T-helper 2 cell (primary cell): ENCODE measurements around the gene ARHGAP27.
"Not testable (repeated sequence)": the region's sequence is repeated elsewhere in the genome, so short reads cannot be mapped to it uniquely, and the experiment has no call there.

Experiments used
- DNase-seq, 5 experiments: peaks; one replicate each; pipeline versions ENCODE4 v3.0.0 to v3.0.0-alpha.2; 2012 to 2022

The ARHGAP27 gene

DNA sequence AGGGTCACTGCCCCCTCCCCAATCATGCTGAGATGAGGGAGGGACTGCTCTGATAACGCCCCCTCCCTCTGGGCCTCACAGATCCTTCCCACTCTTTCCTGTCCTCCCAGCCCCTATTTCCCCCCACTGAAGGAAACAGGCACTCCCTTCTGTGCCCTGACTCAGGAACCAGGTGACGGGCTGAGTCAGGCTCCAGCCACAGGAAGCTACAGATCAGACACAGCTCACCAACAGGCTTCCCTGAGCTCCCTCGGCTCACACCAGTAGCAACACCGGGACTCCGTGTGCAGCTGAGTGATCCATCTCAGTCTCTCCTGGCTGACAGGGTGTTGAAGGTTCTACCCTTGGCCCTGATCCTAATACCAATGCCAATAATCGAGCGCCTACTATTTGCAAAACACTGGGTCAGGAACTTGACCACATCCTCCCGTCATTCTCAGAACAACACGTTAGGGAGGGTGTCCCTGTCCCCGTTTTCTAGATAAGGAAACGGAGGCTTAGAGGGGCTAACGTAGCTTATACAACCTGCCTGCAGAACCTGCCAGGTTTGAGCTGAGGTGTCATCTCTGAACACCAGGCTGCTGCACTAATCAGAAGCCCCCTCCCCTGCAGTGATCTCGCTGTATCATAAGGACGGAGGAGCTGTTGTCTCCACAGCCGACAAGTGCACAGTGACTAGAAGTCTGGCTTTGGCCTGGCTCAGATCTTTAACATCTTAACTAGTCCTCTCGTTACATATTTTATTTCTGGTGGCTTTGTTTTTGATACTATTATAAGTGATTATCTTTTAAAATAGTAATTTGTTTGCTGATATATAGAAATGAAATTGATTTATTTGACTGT, 13.5 kb upstream of the ARHGAP27 start:
- peak in 1 of 5 experiments; percentile 52 for DNase-seq

- DNase-seq = not testable (repeated sequence)
Measured at GRCh38 chr17:45444856-45445820, 12.5 kb upstream of the ARHGAP27 start.

DNA sequence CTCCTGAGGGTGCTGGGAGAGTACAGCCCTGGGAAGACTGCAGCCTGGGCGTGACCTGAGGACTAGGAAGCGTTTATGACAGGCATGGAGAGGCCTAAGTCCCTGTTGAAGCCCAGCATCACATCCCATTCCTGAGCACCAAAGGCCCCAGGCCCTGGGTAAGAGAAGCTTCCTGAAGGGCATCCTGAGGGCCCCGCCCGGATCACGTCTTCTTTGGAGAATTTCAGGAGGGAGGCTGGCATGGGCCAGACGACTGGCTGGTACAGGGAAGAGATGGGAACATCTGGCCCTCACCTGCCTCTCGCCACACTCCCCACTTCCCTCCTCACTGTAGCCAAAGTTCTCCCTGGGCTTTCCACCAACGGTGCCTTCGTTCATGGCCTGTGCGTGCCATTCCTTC, 11.6 kb upstream of the ARHGAP27 start:
- not testable (repeated sequence) for DNase-seq

GRCh38 chr17:45443371-45444260, 10.9 kb upstream of the ARHGAP27 start:
- DNase-seq = not testable (repeated sequence)

- no peak for DNase-seq
Measured at GRCh38 chr17:45441526-45442310, 9.0 kb upstream of the ARHGAP27 start.

DNA sequence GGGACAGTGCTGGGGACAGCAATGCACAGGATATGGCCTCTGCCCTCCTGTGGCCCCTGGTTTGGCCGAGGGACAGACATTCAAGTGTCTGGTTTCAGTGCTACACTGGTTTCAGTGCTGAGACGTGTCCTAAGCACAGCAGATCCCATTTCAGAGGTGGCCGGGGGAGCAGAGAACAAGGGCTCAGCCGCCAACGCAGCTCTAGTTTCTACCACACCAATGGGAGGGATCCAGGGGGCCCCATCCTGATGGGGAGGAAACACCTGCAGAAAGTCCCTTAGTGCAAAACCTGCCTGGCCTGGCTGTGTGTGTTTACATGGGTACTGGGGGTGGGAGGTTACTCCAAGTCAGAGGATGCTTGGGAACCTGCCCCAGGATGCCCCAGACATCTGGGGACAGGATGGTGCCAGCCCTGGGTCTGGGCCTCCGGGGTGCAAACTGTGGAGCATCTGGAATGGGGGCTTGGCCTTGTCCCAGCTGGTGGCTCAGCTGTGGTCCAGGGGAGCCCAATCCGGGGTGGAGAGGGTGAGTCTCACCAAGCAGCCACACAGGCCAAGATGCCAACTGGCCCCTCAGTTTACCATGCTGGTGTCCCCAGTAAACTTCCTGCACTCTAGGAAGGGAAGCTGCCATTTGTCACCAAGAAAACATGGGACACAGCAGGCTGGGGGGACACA, 8.3 kb upstream of the ARHGAP27 start:
- not testable (repeated sequence) for DNase-seq

- no peak for DNase-seq
Measured at GRCh38 chr17:45440161-45440778, 7.6 kb upstream of the ARHGAP27 start.

- DNase-seq = no peak
Measured at GRCh38 chr17:45438931-45439610, 6.4 kb upstream of the ARHGAP27 start.

GRCh38 chr17:45437465-45438283, 5.0 kb upstream of the ARHGAP27 start:
- no peak for DNase-seq

DNA sequence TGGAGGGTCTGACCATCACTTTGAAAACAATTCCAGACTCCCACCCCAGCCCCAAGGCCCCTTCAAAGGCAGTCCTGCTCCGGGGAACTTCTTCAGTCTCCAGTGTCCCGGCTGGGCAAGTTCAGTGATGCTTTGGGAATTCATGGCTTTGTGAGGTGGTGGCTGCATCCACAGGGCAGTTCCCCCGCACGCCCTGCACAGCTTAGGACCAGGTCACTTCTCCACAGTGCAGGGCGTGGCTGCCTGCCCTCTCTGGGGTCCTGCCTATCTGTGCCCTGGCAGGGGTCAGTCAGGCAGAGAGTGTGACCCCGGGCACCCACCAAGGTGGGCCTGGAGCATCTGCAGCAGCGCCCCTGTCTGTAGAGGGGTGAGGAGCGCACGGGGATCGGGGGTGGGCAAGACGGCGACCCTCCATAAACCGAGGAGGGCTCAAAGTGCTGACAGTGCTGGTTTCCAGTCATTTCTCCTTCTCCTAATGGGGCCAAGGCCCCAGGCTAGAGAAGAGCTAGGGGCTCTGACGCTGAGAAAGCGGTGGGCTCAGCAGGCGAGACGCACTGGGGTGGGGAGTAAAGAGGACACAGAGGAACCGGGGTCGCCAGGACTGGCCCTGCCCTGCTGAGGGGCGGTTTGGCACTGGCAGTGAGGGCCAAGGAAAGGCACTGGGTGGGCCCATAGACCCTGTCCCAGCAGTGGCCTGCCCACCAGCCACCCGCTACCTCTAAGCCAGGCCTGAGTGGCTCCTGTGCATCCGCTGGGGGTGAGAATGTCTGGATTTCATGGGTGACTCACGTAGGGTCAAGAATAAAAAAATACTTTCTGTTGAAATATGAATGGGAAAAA, 4.2 kb upstream of the ARHGAP27 start:
- no peak for DNase-seq

GRCh38 chr17:45436161-45436560, 3.5 kb upstream of the ARHGAP27 start:
- no peak for DNase-seq

DNA sequence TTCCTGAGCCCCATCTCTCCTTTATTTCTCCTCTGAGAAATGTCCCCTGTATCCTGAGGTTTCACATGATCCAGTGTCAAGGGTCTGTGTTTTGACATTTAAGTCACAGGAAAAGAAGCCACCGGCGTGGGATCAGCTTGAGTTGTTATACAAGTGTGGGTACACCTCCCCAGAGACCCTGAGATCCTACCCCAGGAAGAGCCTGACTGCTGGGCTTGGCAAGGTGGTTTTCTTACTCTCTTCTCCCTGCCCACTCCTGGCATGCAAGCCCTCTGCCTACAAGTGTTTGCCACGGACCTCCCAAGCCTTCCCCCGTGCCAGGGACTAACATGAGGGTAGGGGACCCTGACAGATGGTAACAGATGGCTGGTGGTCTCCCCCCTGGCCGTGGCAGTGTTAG, 2.8 kb upstream of the ARHGAP27 start:
- DNase-seq = no peak

GRCh38 chr17:45433159-45433535, 477 bp upstream of the ARHGAP27 start:
- no peak for DNase-seq

DNA sequence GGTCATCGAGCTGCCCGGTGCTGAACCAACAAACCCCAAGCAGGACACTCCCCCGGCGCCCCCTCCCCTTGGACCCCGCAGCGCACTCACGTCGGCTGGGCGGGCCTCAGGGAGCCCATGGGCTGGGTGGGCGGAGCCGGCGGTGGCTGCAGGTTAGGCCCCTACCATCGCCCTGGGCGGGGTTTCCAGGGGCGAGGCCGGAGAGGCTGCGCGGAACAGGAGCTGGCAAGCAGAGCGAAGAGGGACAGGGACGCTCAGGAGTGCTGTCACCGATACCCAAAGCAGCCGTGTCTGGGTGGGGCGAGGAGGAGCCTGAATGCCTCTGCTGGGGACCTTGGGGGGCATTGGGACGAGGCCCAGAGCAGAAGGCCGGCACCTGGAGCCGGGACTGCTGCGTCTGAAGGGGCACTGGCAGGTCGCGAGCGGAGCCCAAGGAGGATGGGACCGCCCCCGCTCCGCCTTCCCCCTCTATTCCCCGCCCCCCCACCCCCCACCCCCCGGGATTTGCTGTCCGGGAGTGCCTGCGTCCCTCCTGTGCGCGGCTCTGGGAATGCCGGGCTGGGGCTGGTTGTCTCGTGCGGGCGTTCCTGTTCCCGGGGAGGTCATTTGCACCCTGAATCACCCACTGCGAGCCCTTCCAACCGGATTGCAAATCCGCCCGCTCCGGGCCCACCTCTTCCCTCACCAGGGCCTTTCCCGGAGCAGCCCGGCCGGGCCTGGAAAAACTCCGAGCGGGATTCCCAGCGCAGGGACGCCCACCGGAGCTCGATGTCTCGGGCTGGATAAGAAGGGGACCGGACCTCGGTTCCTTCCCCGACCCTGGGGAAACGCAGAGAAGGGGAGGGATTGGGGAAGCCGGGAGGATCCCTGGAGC, 902 bp downstream of the ARHGAP27 start:
- DNase-seq = peak; percentile 57 to 74 (median 59)

DNA sequence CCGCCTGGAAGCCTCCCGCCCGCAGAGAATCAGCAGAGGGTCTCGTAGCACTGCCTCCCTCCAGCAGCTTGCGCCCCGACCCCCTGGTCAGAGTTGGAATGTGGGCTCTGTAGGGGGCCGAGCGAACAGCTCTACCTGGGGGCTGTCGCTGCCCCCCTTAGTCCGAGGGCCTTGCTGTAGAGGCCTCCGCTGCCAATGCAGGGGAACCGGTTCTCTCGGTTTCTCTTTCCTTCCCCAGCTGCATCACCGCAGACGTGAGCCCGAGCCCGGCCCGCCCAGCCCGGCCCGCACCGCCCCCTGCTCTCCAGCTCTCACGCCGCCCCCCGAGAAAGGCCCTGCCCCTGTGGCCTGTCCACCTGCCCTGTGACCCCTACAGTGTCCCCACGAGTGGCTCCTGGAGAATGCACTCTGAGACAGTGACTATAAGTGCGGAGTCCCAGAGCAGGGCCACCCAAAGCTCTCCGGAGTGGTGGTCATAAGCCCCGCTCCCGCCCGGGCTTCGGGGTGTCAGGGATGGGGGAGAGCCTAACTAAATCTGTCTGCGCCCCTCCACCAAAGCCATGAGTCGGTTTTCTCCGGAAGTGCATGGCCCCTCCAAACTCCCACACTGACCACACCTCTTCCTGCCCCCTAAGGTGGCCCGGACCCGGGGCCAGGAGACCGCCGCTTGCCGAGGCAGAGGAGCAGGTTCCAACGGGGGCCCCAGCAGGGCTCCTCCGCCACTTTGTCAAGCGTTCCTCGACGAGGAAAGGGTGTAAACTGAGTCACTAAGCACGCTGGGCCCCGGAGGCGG, 1.7 kb downstream of the ARHGAP27 start:
- peak in 1 of 5 experiments; percentile 49 for DNase-seq
